Common myeloid progenitor, CD34-positive (primary cell): ENCODE measurements around the gene SRM.
A peak's percentile ranks its signal among the peaks of the same experiment; 100 is the strongest.
"Not testable (repeated sequence)": the region's sequence is repeated elsewhere in the genome, so short reads cannot be mapped to it uniquely, and the experiment has no call there.

Source experiments
- CTCF ChIA-PET: fragments of 350-600 bp; sonication (Branson Sonifier 250); formaldehyde crosslinking; loops from one replicate; lab custom pipeline; 2021; ENCODE audit warnings: antibody characterized with exemption; lab: Charles Lee
- POLR2A ChIA-PET: fragments of 350-600 bp; sonication (Branson Sonifier 250); formaldehyde crosslinking; loops from one replicate; lab custom pipeline; 2021; ENCODE audit warnings: antibody characterized with exemption; lab: Charles Lee
- DNase-seq, 3 donors: peaks; one replicate each; pipeline versions ENCODE4 v3.0.0 to v3.0.0-alpha.2; 2013
- H3K27ac ChIP-seq, 2 experiments: 1 replicate in 1 of 2; 2 replicates in 1 of 2; pipeline ENCODE4 v1.7.0; 2013; ENCODE audit warnings: inconsistent platforms in 2 of 2, low read length in 2 of 2, mild to moderate bottlenecking in 2 of 2, low read depth in 1 of 2, moderate library complexity in 1 of 2; ENCODE audit not compliant: severe bottlenecking in 2 of 2, insufficient read depth in 1 of 2, poor library complexity in 1 of 2
- H3K27me3 ChIP-seq, 5 experiments: replicated peaks in 2 of 5; 1 replicate in 3 of 5; 2 replicates in 2 of 5; pipeline versions ENCODE4 v1.6.1 to v1.7.0; 2013; ENCODE audit warnings: low read length in 4 of 5, mild to moderate bottlenecking in 2 of 5, moderate library complexity in 2 of 5, inconsistent platforms in 1 of 5; ENCODE audit not compliant: insufficient read depth in 5 of 5, control insufficient read depth in 4 of 5
- H3K36me3 ChIP-seq, 4 experiments: 1 replicate in 2 of 4; 2 replicates in 2 of 4; pipeline versions ENCODE4 v1.6.1 to v1.7.0; 2013; ENCODE audit warnings: low read length in 3 of 4, control low read depth in 1 of 4, mild to moderate bottlenecking in 1 of 4; ENCODE audit not compliant: control insufficient read depth in 4 of 4, insufficient read depth in 4 of 4
- H3K4me1 ChIP-seq, 4 experiments: 1 replicate in 3 of 4; 2 replicates in 1 of 4; pipeline versions ENCODE4 v1.6.1 to v1.7.1; 2013; ENCODE audit warnings: low read length in 3 of 4, mild to moderate bottlenecking in 3 of 4, control low read depth in 1 of 4, inconsistent platforms in 1 of 4, moderate library complexity in 1 of 4; ENCODE audit not compliant: control insufficient read depth in 4 of 4, insufficient read depth in 4 of 4; ENCODE audit errors: control extremely low read depth in 1 of 4
- H3K4me3 ChIP-seq, 7 experiments: 1 replicate in 4 of 7; 2 replicates in 3 of 7; pipeline versions ENCODE4 v1.5.1 to v1.7.0; 2013; ENCODE audit warnings: mild to moderate bottlenecking in 7 of 7, low read length in 6 of 7, moderate library complexity in 6 of 7, inconsistent platforms in 2 of 7, low read depth in 2 of 7, control low read depth in 1 of 7; ENCODE audit not compliant: insufficient read depth in 4 of 7, control insufficient read depth in 1 of 7; ENCODE audit errors: extremely low read depth in 1 of 7
- H3K9me3 ChIP-seq, 5 experiments: 1 replicate in 4 of 5; 2 replicates in 1 of 5; pipeline versions ENCODE4 v1.6.1 to v1.7.1; 2013; ENCODE audit warnings: low read length in 4 of 5, mild to moderate bottlenecking in 2 of 5, inconsistent platforms in 1 of 5, low read depth in 1 of 5, moderate library complexity in 1 of 5; ENCODE audit not compliant: control insufficient read depth in 4 of 5, insufficient read depth in 2 of 5; ENCODE audit errors: control extremely low read depth in 1 of 5
- WGBS: methylation state at CpG from one replicate; pipeline ENCODE4 v1.1.5; 2013; ENCODE audit not compliant: insufficient coverage; 5-methylcytosine and 5-hydroxymethylcytosine counted together

SRM gene

DNA sequence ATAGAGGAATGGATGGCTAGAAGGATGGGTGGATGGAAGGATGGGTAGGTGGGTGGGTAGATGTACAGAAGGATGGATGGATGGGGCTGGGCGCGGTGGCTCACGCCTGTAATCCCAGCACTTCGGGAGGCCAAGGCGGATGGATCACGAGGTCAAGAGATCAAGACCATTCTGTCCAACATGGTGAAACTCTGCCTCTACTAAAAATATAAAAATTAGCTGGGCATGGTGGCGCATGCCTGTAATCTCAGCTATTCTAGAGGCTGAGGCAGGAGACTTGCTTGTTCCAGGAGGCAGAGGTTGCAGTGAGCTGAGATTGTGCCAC lies 19.8 kb downstream of the SRM start:
- POLR2A ChIA-PET, H3K27me3 ChIP-seq, H3K27ac ChIP-seq, H3K4me3 ChIP-seq, DNase-seq, H3K36me3 ChIP-seq, H3K9me3 ChIP-seq, H3K4me1 ChIP-seq: not testable (repeated sequence)
- CTCF ChIA-PET = interaction anchor here (0.8 to 1.2 kb wide), 2 partner anchors 17 to 55 kb away, joined by 3 read pairs; no protein-coding TSS in a partner anchor
- 93% methylated on average over 6 of the region's 7 CpGs for WGBS

GRCh38 chr1:11039351-11040104 lies 20.3 kb downstream of the SRM start:
- H3K36me3 ChIP-seq = no peaks in the 10 kb centered on the region
- WGBS = 85% methylated on average over 2 of the region's 2 CpGs
- CTCF ChIA-PET = interaction anchor here (2.0 to 2.7 kb wide), 2 partner anchors 10 to 602 kb away, joined by 9 to 11 read pairs; no protein-coding TSS in a partner anchor
- H3K27me3 ChIP-seq = peaks cover 0 to 3% (median 0%) of the 10 kb centered on the region in 5 experiments
- H3K4me1 ChIP-seq = peaks cover 0 to 2% (median 0%) of the 10 kb centered on the region in 4 experiments
- no peak overlapping the region for H3K4me3 ChIP-seq
- no peak for DNase-seq
- H3K9me3 ChIP-seq = no peaks in the 10 kb centered on the region
- POLR2A ChIA-PET = no interaction called here
- H3K27ac ChIP-seq = no peak overlapping the region

GRCh38 chr1:11037740-11038182 lies 22.1 kb downstream of the SRM start:
- DNase-seq = peak; percentile 86 to 95 (median 90)
- POLR2A ChIA-PET = interaction anchor here (0.6 to 1.5 kb wide), 2 partner anchors 17 to 99 kb away, joined by 3 read pairs; no protein-coding TSS in a partner anchor
- CTCF ChIA-PET = interaction anchor here (0.6 to 2.7 kb wide), 36 partner anchors 8 to 687 kb away, joined by 3 to 26 read pairs (median 4); no protein-coding TSS in a partner anchor
- peaks cover 0 to 2% (median 0%) of the 10 kb centered on the region in 4 experiments for H3K4me1 ChIP-seq
- H3K9me3 ChIP-seq = no peaks in the 10 kb centered on the region
- WGBS = 2% methylated on average over 7 of the region's 8 CpGs
- H3K27me3 ChIP-seq = peaks cover 0 to 3% (median 0%) of the 10 kb centered on the region in 5 experiments
- no peak overlapping the region for H3K27ac ChIP-seq
- H3K36me3 ChIP-seq = no peaks in the 10 kb centered on the region
- no peak overlapping the region for H3K4me3 ChIP-seq

DNA sequence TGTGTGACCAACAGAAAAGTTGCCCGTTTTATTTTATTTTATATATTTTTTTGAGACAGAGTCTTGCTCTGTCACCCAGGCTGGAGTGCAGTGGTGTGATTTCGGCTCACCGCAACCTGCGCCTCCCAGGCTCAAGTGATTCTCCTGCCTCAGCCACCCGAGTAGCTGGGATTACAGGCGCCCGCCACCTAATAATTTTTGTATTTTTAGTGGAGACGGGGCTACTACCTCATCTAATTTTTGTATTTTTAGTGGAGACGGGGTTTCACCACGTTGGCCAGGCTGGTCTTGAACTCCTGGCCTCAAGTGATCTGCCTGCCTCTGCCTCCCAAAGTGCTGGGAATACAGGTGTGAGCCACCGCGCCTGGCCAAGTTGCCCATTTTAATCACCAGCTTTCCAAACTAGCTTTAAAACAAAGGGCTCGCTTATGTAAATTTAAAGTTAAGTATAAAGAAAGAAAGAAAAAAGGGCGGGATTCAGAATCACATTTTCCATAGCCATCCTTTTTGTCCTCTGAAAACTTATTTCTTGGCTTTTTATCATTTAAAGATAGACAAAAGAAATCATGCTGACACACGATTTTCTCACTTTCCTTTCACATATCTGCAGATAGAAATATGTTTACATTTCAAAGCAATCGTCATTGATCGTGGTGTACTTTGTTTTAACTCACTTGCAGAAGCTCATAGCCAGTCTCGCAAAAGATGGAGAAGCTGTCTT lies 22.6 kb downstream of the SRM start:
- not testable (repeated sequence) for H3K4me1 ChIP-seq, H3K9me3 ChIP-seq, H3K27ac ChIP-seq, DNase-seq, H3K36me3 ChIP-seq, H3K27me3 ChIP-seq, H3K4me3 ChIP-seq
- WGBS = 72% methylated on average over 12 of the region's 18 CpGs
- ChIA-PET CTCF (interaction anchor here (0.6 to 2.7 kb wide), 30 partner anchors 9 to 612 kb away, joined by 3 to 26 read pairs (median 4); no protein-coding TSS in a partner anchor), POLR2A (interaction anchor here (0.6 to 1.5 kb wide), 2 partner anchors 16 to 100 kb away, joined by 3 read pairs; no protein-coding TSS in a partner anchor)

- 100% methylated on average over 4 of the region's 10 CpGs for WGBS
- POLR2A ChIA-PET = no interaction called here
- no peak for DNase-seq
- no peaks in the 10 kb centered on the region for H3K4me1 ChIP-seq
- no peak overlapping the region for H3K4me3 ChIP-seq
- H3K27ac ChIP-seq = no peak overlapping the region
- no peaks in the 10 kb centered on the region for H3K9me3 ChIP-seq
- H3K27me3 ChIP-seq = no peaks in the 10 kb centered on the region
- CTCF ChIA-PET = interaction anchor here (0.9 to 1.8 kb wide), 3 partner anchors 11 to 25 kb away, joined by 3 to 4 read pairs (median 4); no protein-coding TSS in a partner anchor
- H3K36me3 ChIP-seq = peaks cover 3 to 19% (median 8%) of the 10 kb centered on the region in 4 experiments
Observed at GRCh38 chr1:11031624-11032262, 28.1 kb downstream of the SRM start.

- CTCF ChIA-PET = interaction anchor here (1.1 to 1.8 kb wide), 2 partner anchors 10 to 23 kb away, joined by 3 to 4 read pairs; no protein-coding TSS in a partner anchor
Observed at GRCh38 chr1:11030865-11031264, 29.0 kb downstream of the SRM start.

More at GRCh38 chr1:11030865-11031264, 29.0 kb downstream of the SRM start:
- POLR2A ChIA-PET = no interaction called here
- H3K27me3 ChIP-seq = no peaks in the 10 kb centered on the region
- no peak for DNase-seq
- H3K27ac ChIP-seq = no peak overlapping the region
- H3K4me3 ChIP-seq = no peak overlapping the region
- peaks cover 6 to 28% (median 13%) of the 10 kb centered on the region in 4 experiments for H3K36me3 ChIP-seq
- 92% methylated on average over 6 of the region's 9 CpGs for WGBS
- H3K9me3 ChIP-seq = no peaks in the 10 kb centered on the region
- H3K4me1 ChIP-seq = no peaks in the 10 kb centered on the region
